ENCODE results near the gene TREH.

GRCh38 chr11:118634431-118635236 is 44.8 kb downstream of the TREH start:
- TF ChIP-seq POLR2A (IDR thresholded peaks at IDR 0.05) (peak in 1 of 2 donors; percentile 33), CTCF (IDR thresholded peaks at IDR 0.05) (peak; percentile 17 to 38 (median 29))

Measured in uterus (tissue), 2 donors.